Keratinocyte (primary cell): ENCODE measurements around the gene GLI2.

Experiments
- EZH2 ChIP-seq: IDR thresholded peaks from one replicate; pipeline ENCODE4 v1.6.1; 2012; ENCODE audit warnings: inconsistent platforms, mild to moderate bottlenecking, low read length, moderate library complexity
- TF ChIP-seq, protein P1 (sequence below), 3 experiments: IDR thresholded peaks in 1 of 3; conservative IDR thresholded peaks in 1 of 3; optimal IDR thresholded peaks in 1 of 3; 2 replicates in 2 of 3; 3 replicates in 1 of 3; pipeline versions ENCODE3 to v1.5.1; 2011; ENCODE audit warnings: low read length in 3 of 3, mild to moderate bottlenecking in 3 of 3, moderate library complexity in 2 of 3, control low read depth in 1 of 3, inconsistent platforms in 1 of 3; ENCODE audit not compliant: insufficient read depth in 2 of 3; ENCODE audit errors: extremely low read depth in 1 of 3

DNA sequence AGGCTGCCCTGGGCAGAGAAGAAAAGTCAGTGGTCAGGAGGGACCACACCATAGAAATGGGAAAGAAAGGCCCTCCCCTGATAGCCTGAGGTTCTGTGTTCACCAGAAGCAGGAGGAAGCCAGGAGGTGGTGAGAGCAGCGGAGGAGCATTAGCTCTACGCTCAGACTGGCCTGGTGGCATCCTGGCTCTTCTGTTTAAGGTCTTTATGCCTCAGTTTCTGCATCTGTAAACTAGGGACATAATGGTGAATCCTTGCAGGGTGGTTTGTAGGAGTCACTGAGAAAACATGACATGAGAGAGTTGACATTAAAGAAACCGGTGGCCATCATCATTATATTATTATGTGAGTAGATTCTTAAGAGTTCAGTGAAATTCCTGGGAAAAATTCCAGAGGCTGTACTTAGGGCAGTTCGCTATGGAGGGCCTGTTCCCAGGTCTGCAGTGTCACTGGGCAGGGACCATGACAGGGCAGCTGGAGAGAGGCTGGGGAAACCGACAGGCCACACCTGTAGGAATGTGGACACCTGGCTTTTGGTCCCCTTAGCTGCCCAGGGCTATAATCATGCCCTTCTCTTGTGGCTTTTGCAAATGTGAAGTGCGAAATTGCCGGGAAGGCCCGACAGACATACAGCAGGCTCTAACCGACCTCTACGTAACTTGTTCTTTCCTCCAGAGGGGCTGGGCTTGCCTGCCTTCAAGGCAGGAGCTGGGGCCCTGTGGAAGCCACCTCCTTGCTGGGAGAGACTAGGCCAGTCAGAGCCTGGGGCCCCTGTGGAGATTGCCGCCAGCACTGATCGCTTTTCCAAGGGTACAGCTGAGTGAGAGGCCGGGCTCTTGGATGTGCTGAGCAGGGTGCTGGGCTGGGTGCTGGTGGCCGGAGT is 31.0 kb downstream of the GLI2 start:
- TF ChIP-seq, protein P1, sequence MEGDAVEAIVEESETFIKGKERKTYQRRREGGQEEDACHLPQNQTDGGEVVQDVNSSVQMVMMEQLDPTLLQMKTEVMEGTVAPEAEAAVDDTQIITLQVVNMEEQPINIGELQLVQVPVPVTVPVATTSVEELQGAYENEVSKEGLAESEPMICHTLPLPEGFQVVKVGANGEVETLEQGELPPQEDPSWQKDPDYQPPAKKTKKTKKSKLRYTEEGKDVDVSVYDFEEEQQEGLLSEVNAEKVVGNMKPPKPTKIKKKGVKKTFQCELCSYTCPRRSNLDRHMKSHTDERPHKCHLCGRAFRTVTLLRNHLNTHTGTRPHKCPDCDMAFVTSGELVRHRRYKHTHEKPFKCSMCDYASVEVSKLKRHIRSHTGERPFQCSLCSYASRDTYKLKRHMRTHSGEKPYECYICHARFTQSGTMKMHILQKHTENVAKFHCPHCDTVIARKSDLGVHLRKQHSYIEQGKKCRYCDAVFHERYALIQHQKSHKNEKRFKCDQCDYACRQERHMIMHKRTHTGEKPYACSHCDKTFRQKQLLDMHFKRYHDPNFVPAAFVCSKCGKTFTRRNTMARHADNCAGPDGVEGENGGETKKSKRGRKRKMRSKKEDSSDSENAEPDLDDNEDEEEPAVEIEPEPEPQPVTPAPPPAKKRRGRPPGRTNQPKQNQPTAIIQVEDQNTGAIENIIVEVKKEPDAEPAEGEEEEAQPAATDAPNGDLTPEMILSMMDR (optimal IDR thresholded peaks at IDR 0.05 in 1 of 3, IDR thresholded peaks at IDR 0.05 in 1 of 3, conservative IDR thresholded peaks at IDR 0.05 in 1 of 3; ENCODE audit: extremely low read depth in 1 of 3, insufficient read depth in 2 of 3, low read length in 3 of 3) = no peak
- TF ChIP-seq EZH2 = no peak
